HUES64 (cell line): ENCODE data around the gene TRAPPC12.

Experiments
- H3K27ac ChIP-seq: 2 replicates; pipeline ENCODE4 v1.7.0; 2013; ENCODE audit warnings: low read depth, low read length, inconsistent platforms
- H3K27me3 ChIP-seq: 2 replicates; pipeline ENCODE4 v1.6.1; 2013; ENCODE audit warnings: mild to moderate bottlenecking, low read length; ENCODE audit not compliant: insufficient read depth
- H3K36me3 ChIP-seq: 2 replicates; pipeline ENCODE4 v1.6.1; 2013; ENCODE audit warnings: mild to moderate bottlenecking, low read length; ENCODE audit not compliant: insufficient read depth
- H3K4me1 ChIP-seq: 2 replicates; pipeline ENCODE4 v1.6.1; 2013; ENCODE audit warnings: mild to moderate bottlenecking, low read length, moderate library complexity; ENCODE audit not compliant: insufficient read depth
- H3K4me3 ChIP-seq: 2 replicates; pipeline ENCODE4 v1.5.1; 2013; ENCODE audit warnings: mild to moderate bottlenecking, low read length, moderate library complexity
- H3K9ac ChIP-seq: 2 replicates; pipeline ENCODE4 v1.6.1; 2013; ENCODE audit warnings: mild to moderate bottlenecking, low read depth, low read length
- H3K9me3 ChIP-seq: 2 replicates; pipeline ENCODE4 v1.6.1; 2013; ENCODE audit warnings: low read depth, low read length; ENCODE audit not compliant: insufficient read depth
- WGBS: fragments of 150-250, 120-280 bp; methylation state at CpG from one replicate; pipeline ENCODE4 v1.1.7; 2013; ENCODE audit warnings: missing lambda C conversion rate; 5-methylcytosine and 5-hydroxymethylcytosine counted together

TRAPPC12 gene

GRCh38 chr2:3517948-3518495, 138.5 kb downstream of the TRAPPC12 start:
- H3K4me3 ChIP-seq: peak overlapping the region; percentile 70
- H3K27ac ChIP-seq: peak overlapping the region; percentile 98
- H3K9ac ChIP-seq: peak overlapping the region; percentile 76
- H3K9me3 ChIP-seq: peaks cover 3% of the 10 kb centered on the region; the same call in 1 of the 2 replicates
- peaks cover 3% of the 10 kb centered on the region; the same call in 1 of the 2 replicates for H3K27me3 ChIP-seq
- H3K36me3 ChIP-seq: no peaks in the 10 kb centered on the region; the same call in 1 of the 2 replicates
- peaks cover 11% of the 10 kb centered on the region; the same call in 1 of the 2 replicates for H3K4me1 ChIP-seq
- 10% methylated on average over 2 of the region's 3 CpGs for WGBS

GRCh38 chr2:3518496-3519254, 139.2 kb downstream of the TRAPPC12 start:
- H3K36me3 ChIP-seq: no peaks in the 10 kb centered on the region
- peak overlapping the region; percentile 98 for H3K27ac ChIP-seq
- peaks cover 3% of the 10 kb centered on the region; the same call in 1 of the 2 replicates for H3K9me3 ChIP-seq
- under 1% methylated on average over 67 of the region's 67 CpGs for WGBS
- H3K4me3 ChIP-seq: peak overlapping the region; percentile 70
- H3K9ac ChIP-seq: peak overlapping the region; percentile 76
- peaks cover 11% of the 10 kb centered on the region; the same call in 1 of the 2 replicates for H3K4me1 ChIP-seq
- peaks cover 3% of the 10 kb centered on the region; the same call in 1 of the 2 replicates for H3K27me3 ChIP-seq

- H3K4me1 ChIP-seq: peaks cover 11% of the 10 kb centered on the region; the same call in 1 of the 2 replicates
- H3K4me3 ChIP-seq: peak within 1 kb of the TSS; percentile 70
- 7% methylated on average over 76 of the region's 76 CpGs for WGBS
- peaks cover 3% of the 10 kb centered on the region; the same call in 1 of the 2 replicates for H3K9me3 ChIP-seq
- no peaks in the 10 kb centered on the region for H3K36me3 ChIP-seq
- H3K9ac ChIP-seq: peak within 1 kb of the TSS; percentile 76
- H3K27me3 ChIP-seq: peaks cover 3% of the 10 kb centered on the region; the same call in 1 of the 2 replicates
- peak within 1 kb of the TSS; percentile 98 for H3K27ac ChIP-seq
Observed at GRCh38 chr2:3519255-3520205, 140.0 kb downstream of the TRAPPC12 start, which contains the start of gene ADI1. Gene ADI1, minus strand, starts transcription at chr2:3519531. Its CDS starts 44 bp downstream, at chr2:3519487.

GRCh38 chr2:3520591-3520990, 141.1 kb downstream of the TRAPPC12 start:
- Histone ChIP-seq H3K4me1 (peaks cover 11% of the 10 kb centered on the region; the same call in 1 of the 2 replicates), H3K9ac (no peak overlapping the region), H3K27me3 (peaks cover 3% of the 10 kb centered on the region; the same call in 1 of the 2 replicates), H3K36me3 (no peaks in the 10 kb centered on the region), H3K27ac (no peak overlapping the region), H3K9me3 (peaks cover 3% of the 10 kb centered on the region; the same call in 1 of the 2 replicates), H3K4me3 (peak overlapping the region; percentile 61; the same call in 1 of the 2 replicates)
- 93% methylated on average over 6 of the region's 6 CpGs for WGBS

- Histone ChIP-seq H3K9ac (no peak overlapping the region), H3K36me3 (no peaks in the 10 kb centered on the region), H3K9me3 (no peaks in the 10 kb centered on the region), H3K27ac (no peak overlapping the region), H3K4me3 (no peak overlapping the region), H3K4me1 (peaks cover 7% of the 10 kb centered on the region; the same call in 1 of the 2 replicates), H3K27me3 (peaks cover 3% of the 10 kb centered on the region; the same call in 1 of the 2 replicates)
- 90% methylated on average over 13 of the region's 13 CpGs for WGBS
Observed at GRCh38 chr2:3522961-3523421, 143.5 kb downstream of the TRAPPC12 start.

- Histone ChIP-seq H3K4me3 (no peak overlapping the region), H3K27ac (no peak overlapping the region), H3K9ac (no peak overlapping the region), H3K36me3 (no peaks in the 10 kb centered on the region), H3K4me1 (0 out of 2 replicates have a peak, but pooled peaks cover 5% of the 10 kb centered on the region), H3K9me3 (no peaks in the 10 kb centered on the region), H3K27me3 (peaks cover 3% of the 10 kb centered on the region; the same call in 1 of the 2 replicates)
- WGBS: 88% methylated on average over 4 of the region's 4 CpGs
Observed at GRCh38 chr2:3523551-3524041, 144.1 kb downstream of the TRAPPC12 start.

GRCh38 chr2:3526871-3527270, 147.4 kb downstream of the TRAPPC12 start:
- no peaks in the 10 kb centered on the region for H3K4me1 ChIP-seq
- H3K4me3 ChIP-seq: no peak overlapping the region
- H3K36me3 ChIP-seq: no peaks in the 10 kb centered on the region
- H3K27me3 ChIP-seq: no peaks in the 10 kb centered on the region
- no peak overlapping the region for H3K27ac ChIP-seq
- H3K9ac ChIP-seq: no peak overlapping the region
- H3K9me3 ChIP-seq: no peaks in the 10 kb centered on the region
- 90% methylated on average over 21 of the region's 22 CpGs for whole genome bisulfite sequencing

- no peaks in the 10 kb centered on the region for H3K36me3 ChIP-seq
- no peaks in the 10 kb centered on the region for H3K27me3 ChIP-seq
- H3K9ac ChIP-seq: no peak overlapping the region
- H3K27ac ChIP-seq: no peak overlapping the region
- 94% methylated on average over 40 of the region's 40 CpGs for WGBS
- no peaks in the 10 kb centered on the region for H3K9me3 ChIP-seq
- H3K4me3 ChIP-seq: no peak overlapping the region
- H3K4me1 ChIP-seq: no peaks in the 10 kb centered on the region
Observed at GRCh38 chr2:3527886-3528785, 148.6 kb downstream of the TRAPPC12 start.
